Measurements from ENCODE around the gene PTCD3.

PTCD3 gene

GRCh38 chr2:86147793-86148192, 41.8 kb downstream of the PTCD3 start:
- no peak for DNase-seq

DNA sequence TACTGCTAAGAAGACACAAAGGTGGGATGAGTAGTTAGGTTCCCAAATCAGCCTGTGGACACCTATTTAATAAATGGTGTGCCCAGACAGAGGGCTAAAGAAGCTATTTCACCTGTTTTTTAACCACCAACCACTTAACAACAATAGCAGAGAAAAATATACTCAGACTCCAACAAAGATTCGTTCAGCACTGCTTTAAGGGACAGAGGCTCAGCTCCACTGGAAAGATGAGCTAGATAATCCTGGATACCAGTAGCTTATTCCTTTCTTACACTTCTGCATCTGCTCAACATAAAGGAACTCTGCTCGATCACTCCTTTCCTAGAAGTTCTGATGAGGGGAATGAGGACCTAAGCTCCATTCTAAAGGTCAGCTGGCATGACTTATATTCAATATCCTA, 44.5 kb downstream of the PTCD3 start:
- no peak for DNase-seq

- no peak for DNase-seq
These were observed 51.0 kb downstream of the PTCD3 start for GRCh38 chr2:86157009-86157556.

- no peak for DNase-seq
These were observed 52.3 kb downstream of the PTCD3 start for GRCh38 chr2:86158286-86158685.

GRCh38 chr2:86160156-86160952, 54.3 kb downstream of the PTCD3 start:
- no peak for DNase-seq

- DNase-seq: no peak
These were observed 64.4 kb downstream of the PTCD3 start for GRCh38 chr2:86170449-86170848.

GRCh38 chr2:86171295-86171694, 65.3 kb downstream of the PTCD3 start:
- DNase-seq: no peak

DNA sequence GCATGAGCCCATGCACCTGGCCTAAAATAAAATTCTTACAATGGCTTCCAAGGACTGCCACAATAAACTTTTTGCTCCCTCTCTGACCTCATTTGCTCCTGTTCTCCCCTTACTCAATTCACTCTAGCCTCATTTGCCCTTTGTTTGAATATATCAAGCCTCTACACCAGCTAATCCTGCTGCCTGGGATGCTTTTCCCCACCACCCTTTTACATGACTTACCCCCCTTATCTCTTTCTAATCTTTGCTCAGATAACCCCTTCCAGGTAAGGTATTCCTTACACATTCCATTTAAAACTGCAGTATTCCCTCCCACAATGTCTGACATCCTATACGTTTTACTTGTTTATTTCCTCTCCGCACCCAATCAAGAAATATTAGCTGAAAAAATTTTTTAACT, 66.6 kb downstream of the PTCD3 start:
- DNase-seq: no peak

- no peak for DNase-seq
These were observed 68.4 kb downstream of the PTCD3 start for GRCh38 chr2:86174445-86174844.

- no peak for DNase-seq
These were observed 69.8 kb downstream of the PTCD3 start for GRCh38 chr2:86175828-86176227.

- no peak for DNase-seq
These were observed 70.6 kb downstream of the PTCD3 start for GRCh38 chr2:86176597-86176996.

- no peak for DNase-seq
These were observed 79.6 kb downstream of the PTCD3 start for GRCh38 chr2:86185517-86186212.

GRCh38 chr2:86186431-86186830, 80.4 kb downstream of the PTCD3 start:
- DNase-seq: no peak

DNA sequence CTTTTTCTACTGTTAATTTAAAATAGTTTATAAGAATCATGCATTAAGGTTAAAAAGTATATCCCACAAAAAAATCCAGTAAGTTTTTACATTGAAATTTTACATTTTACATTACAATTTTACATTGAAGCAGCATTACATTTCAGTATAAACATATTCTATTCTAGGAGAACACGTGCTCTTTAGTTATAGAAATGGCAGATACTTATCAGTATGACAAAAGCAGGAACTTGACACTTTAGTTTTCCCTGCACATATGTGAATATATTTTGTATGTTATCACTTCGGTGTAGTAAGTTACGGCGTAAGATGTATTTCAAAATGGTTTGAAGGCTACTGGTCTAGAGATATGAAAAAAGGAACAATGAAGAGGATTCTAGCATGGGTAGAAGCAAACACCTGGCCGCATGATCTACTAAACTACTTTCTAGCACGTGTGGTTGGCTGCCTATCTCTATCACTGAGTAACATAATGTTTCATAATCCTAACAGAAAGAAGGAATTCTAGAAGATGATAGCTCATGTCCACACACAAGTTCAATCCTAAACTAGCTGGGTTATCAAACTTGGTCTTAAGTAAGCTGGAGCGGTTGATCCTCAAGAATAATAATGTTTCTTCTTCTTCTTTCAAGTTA, 83.9 kb downstream of the PTCD3 start:
- DNase-seq: no peak

Data from activated T-cell treated with anti-CD3 and anti-CD28 coated beads, Interleukin-2, amount 50 U/mL, for 1 hour (primary cell).